GM23338 (cell line): ENCODE measurements around the gene TRMT5. TPM values are rescaled to one million over a fixed set of nuclear protein-coding genes. Genes with fewer than 3 reads are reported as not detected.

ENCODE experiments used
- ATAC-seq: fragments of 200-7000 bp; cut with Tn5 transposase; 3 replicates; pipeline ENCODE4 v1.9.1; 2020
- DNase-seq: peaks from one replicate; pipeline ENCODE4 v3.0.0-alpha.2; 2015; ENCODE audit warnings: low spot score
- H2AFZ ChIP-seq: fragments of 200-600 bp; sonication (generic); 2 replicates; pipeline ENCODE4 v1.8.0; 2016; ENCODE audit warnings: antibody characterized with exemption, mild to moderate bottlenecking, moderate library complexity
- H3F3A ChIP-seq: fragments of 200-600 bp; sonication (generic); replicated peaks from 2 replicates; pipeline ENCODE4 v1.8.0; 2017; ENCODE audit warnings: antibody characterized with exemption, mixed run types, low read depth
- H3K27ac ChIP-seq: fragments of 200-600 bp; sonication (generic); 2 replicates; pipeline ENCODE4 v1.6.1; 2016; ENCODE audit warnings: low read depth
- H3K27me3 ChIP-seq: fragments of 200-600 bp; sonication (generic); 2 replicates; pipeline ENCODE4 v1.8.0; 2016; ENCODE audit warnings: mild to moderate bottlenecking, mixed run types, moderate library complexity; ENCODE audit not compliant: insufficient read depth
- H3K36me3 ChIP-seq: fragments of 200-600 bp; sonication (generic); 2 replicates; pipeline ENCODE4 v1.8.0; 2016; ENCODE audit warnings: mild to moderate bottlenecking; ENCODE audit not compliant: insufficient read depth
- H3K4me1 ChIP-seq: fragments of 200-600 bp; sonication (generic); 2 replicates; pipeline ENCODE4 v1.8.0; 2016; ENCODE audit warnings: mild to moderate bottlenecking, moderate library complexity; ENCODE audit not compliant: insufficient read depth
- H3K4me2 ChIP-seq: fragments of 200-600 bp; sonication (generic); 2 replicates; pipeline ENCODE4 v1.7.1; 2017; ENCODE audit warnings: mixed run types
- H3K4me3 ChIP-seq: fragments of 200-600 bp; sonication (generic); 2 replicates; pipeline ENCODE4 v1.6.1; 2016; ENCODE audit warnings: mixed run types
- H3K79me2 ChIP-seq: fragments of 200-600 bp; sonication (generic); replicated peaks from 2 replicates; pipeline ENCODE4 v1.8.0; 2017; ENCODE audit warnings: mild to moderate bottlenecking; ENCODE audit not compliant: insufficient read depth
- H3K9me2 ChIP-seq: fragments of 200-600 bp; sonication (generic); 2 replicates; pipeline ENCODE4 v1.8.0; 2017; ENCODE audit not compliant: insufficient read depth
- H4K20me1 ChIP-seq: fragments of 200-600 bp; sonication (generic); replicated peaks from 2 replicates; pipeline ENCODE4 v1.8.0; 2017; ENCODE audit warnings: mild to moderate bottlenecking; ENCODE audit not compliant: insufficient read depth
- H3K27ac Mint-ChIP-seq: 2 replicates; pipeline ENCODE4 v1.8.0; 2020; ENCODE audit warnings: inconsistent platforms, mild to moderate bottlenecking, moderate library complexity, mixed read lengths
- H3K27me3 Mint-ChIP-seq: 3 replicates; pipeline ENCODE4 v1.8.0; 2022; ENCODE audit warnings: low read depth, mild to moderate bottlenecking, moderate library complexity, mixed read lengths, inconsistent platforms; ENCODE audit not compliant: insufficient read depth, poor library complexity
- H3K36me3 Mint-ChIP-seq: 3 replicates; pipeline ENCODE4 v1.8.0; 2021; ENCODE audit warnings: low read depth, mild to moderate bottlenecking, inconsistent platforms, moderate library complexity, mixed read lengths
- H3K4me1 Mint-ChIP-seq: 3 replicates; pipeline ENCODE4 v1.8.0; 2020; ENCODE audit warnings: mild to moderate bottlenecking, inconsistent platforms, mixed read lengths
- H3K4me3 Mint-ChIP-seq: 3 replicates; pipeline ENCODE4 v1.8.0; 2021; ENCODE audit warnings: moderate library complexity, mild to moderate bottlenecking, inconsistent platforms, mixed read lengths
- H3K9me3 Mint-ChIP-seq: 3 replicates; pipeline ENCODE4 v1.8.0; 2020; ENCODE audit warnings: moderate library complexity, mild to moderate bottlenecking, inconsistent platforms, mixed read lengths
- CREB1 ChIP-seq: fragments of 250-450 bp; sonication (Bioruptor Pico); IDR thresholded peaks from 2 replicates; pipeline ENCODE4 v1.5.0; 2020; ENCODE audit warnings: low read depth, mild to moderate bottlenecking, moderate library complexity
- CTCF ChIP-seq, 2 experiments: fragments of 200-600 bp in 1 of 2; sonication (generic) in 1 of 2; conservative IDR thresholded peaks; 2 replicates each; pipeline versions ENCODE4 v1.5.1 to v1.6.1; 2016 to 2017; ENCODE audit warnings: antibody characterized with exemption in 2 of 2, low read depth in 2 of 2, mild to moderate bottlenecking in 2 of 2, moderate library complexity in 1 of 2
- ETS1 ChIP-seq: IDR thresholded peaks from 2 replicates; pipeline ENCODE4 v1.6.1; 2016; ENCODE audit warnings: antibody characterized with exemption
- EZH2 ChIP-seq: fragments of 200-600 bp; sonication (generic); IDR thresholded peaks from one replicate; pipeline ENCODE4 v1.8.0; 2017; ENCODE audit warnings: antibody characterized with exemption, mild to moderate bottlenecking, low read depth; ENCODE audit not compliant: unreplicated experiment
- EZH2phosphoT487 ChIP-seq: fragments of 200-600 bp; sonication (generic); IDR thresholded peaks from one replicate; pipeline ENCODE4 v1.8.1; 2018; ENCODE audit warnings: antibody characterized with exemption; ENCODE audit not compliant: unreplicated experiment
- JUNB ChIP-seq: IDR thresholded peaks from one replicate; pipeline ENCODE4 v1.6.1; 2016; ENCODE audit warnings: antibody characterized with exemption; ENCODE audit not compliant: unreplicated experiment
- NANOG ChIP-seq: IDR thresholded peaks from 2 replicates; pipeline ENCODE4 v1.6.1; 2016; ENCODE audit warnings: antibody characterized with exemption, borderline replicate concordance
- POLR2AphosphoS5 ChIP-seq: IDR thresholded peaks from 2 replicates; pipeline ENCODE4 v1.6.1; 2016; ENCODE audit warnings: antibody characterized with exemption, low read depth
- REST ChIP-seq: IDR thresholded peaks from one replicate; pipeline ENCODE4 v1.6.1; 2018; ENCODE audit warnings: antibody characterized with exemption; ENCODE audit not compliant: unreplicated experiment
- STAT1 ChIP-seq: IDR thresholded peaks from one replicate; pipeline ENCODE4 v1.6.1; 2016; ENCODE audit warnings: antibody characterized with exemption; ENCODE audit not compliant: unreplicated experiment
- ZNF114 ChIP-seq: fragments of 250-450 bp; sonication (Bioruptor Pico); IDR thresholded peaks from 2 replicates; pipeline ENCODE4 v1.5.0; 2020; ENCODE audit warnings: mild to moderate bottlenecking, moderate library complexity
- ZNF331 ChIP-seq: fragments of 250-450 bp; sonication (Bioruptor Pico); IDR thresholded peaks from 2 replicates; pipeline ENCODE4 v1.5.0; 2020; ENCODE audit warnings: low read depth, mild to moderate bottlenecking, moderate library complexity
- polyA plus RNA-seq: library from polyadenylated mRNA; unstranded; fragments of >200 nt; fragmentation: Nextera tagmentation; extraction: Ambion mirVana; gene quantifications from 2 replicates; pipeline ENCODE4 v1.2.1, GENCODE V29; 2016
- total RNA-seq: library from RNA; depleted of rRNA; stranded (reverse); fragments of >200 nt; shearing (Covaris generic); gene quantifications from 2 replicates; pipeline ENCODE4 v1.2.3, GENCODE V29; 2014

TRMT5 gene
- total and polyA plus RNA-seq, 2 experiments from 2014 or later, result 9.8 to 18.4 TPM

GRCh38 chr14:60968099-60968498 lies 12.8 kb downstream of the TRMT5 start:
- no peak for ATAC-seq
- no peak overlapping the region for H3K4me2 ChIP-seq
- no peaks in the 10 kb centered on the region for H3K27me3 ChIP-seq

More at GRCh38 chr14:60968099-60968498, 12.8 kb downstream of the TRMT5 start:
- DNase-seq, result no peak
- Histone ChIP-seq H3K9me2 (no peaks in the 10 kb centered on the region), H3K36me3 (no peaks in the 10 kb centered on the region), H3K27ac (no peak overlapping the region), H3F3A (no peaks in the 10 kb centered on the region), H3K4me3 (no peak overlapping the region), H3K4me1 (no peaks in the 10 kb centered on the region), H4K20me1 (no peaks in the 10 kb centered on the region), H3K79me2 (no peaks in the 10 kb centered on the region), H2AFZ (no peak overlapping the region)
- no peak overlapping the region for H3K4me3 Mint-ChIP-seq
- no peaks in the 10 kb centered on the region for H3K4me1 Mint-ChIP-seq
- H3K36me3 Mint-ChIP-seq, result no peaks in the 10 kb centered on the region
- no peaks in the 10 kb centered on the region for H3K9me3 Mint-ChIP-seq
- no peak overlapping the region for H3K27ac Mint-ChIP-seq
- H3K27me3 Mint-ChIP-seq, result no peaks in the 10 kb centered on the region
- TF ChIP-seq EZH2 (no peak), EZH2phosphoT487 (no peak), CREB1 (no peak), POLR2AphosphoS5 (no peak), CTCF (conservative IDR thresholded peaks at IDR 0.05; ENCODE audit: low read depth in 2 of 2) (no peak), ZNF331 (CRISPR knock-in tag) (no peak), ETS1 (no peak), JUNB (no peak), ZNF114 (CRISPR knock-in tag) (no peak), STAT1 (no peak), REST (no peak), NANOG (no peak)
